Fibroblast of the aortic adventitia (primary cell): ENCODE results near the gene MBNL2. TPM values are rescaled to one million over a fixed set of nuclear protein-coding genes. Genes with fewer than 3 reads are reported as not detected.

Experiments
- DNase-seq: peaks from one replicate; pipeline ENCODE4 v3.0.0-alpha.2; 2010; ENCODE audit warnings: low read depth
- H3K4me3 ChIP-seq: 2 replicates; pipeline ENCODE4 v1.5.1; 2011; ENCODE audit warnings: low read depth, mild to moderate bottlenecking, control low read depth, low read length, moderate library complexity
- CTCF ChIP-seq: IDR thresholded peaks from 2 replicates; pipeline ENCODE4 v1.5.1; 2011; ENCODE audit warnings: mild to moderate bottlenecking, low read length, control low read depth, inconsistent platforms; ENCODE audit not compliant: insufficient read depth
- total RNA-seq: library from RNA; depleted of rRNA; stranded (reverse); fragments of >200 nt; gene quantifications from 2 replicates; pipeline ENCODE4 v1.2.3, GENCODE V29; 2012; ENCODE audit warnings: low replicate concordance

Gene MBNL2
- total RNA-seq, 1 donor: 120 TPM

- no peak overlapping the region for H3K4me3 ChIP-seq
- no peak for TF ChIP-seq CTCF
- DNase-seq: no peak
Measured at GRCh38 chr13:97248243-97248642, 26.1 kb downstream of the MBNL2 start.

- no peak for TF ChIP-seq CTCF
- DNase-seq: no peak
- no peak overlapping the region for H3K4me3 ChIP-seq
Measured at GRCh38 chr13:97249093-97249795, 27.1 kb downstream of the MBNL2 start.

GRCh38 chr13:97249796-97250495 is 27.8 kb downstream of the MBNL2 start:
- TF ChIP-seq CTCF: no peak
- DNase-seq: no peak
- H3K4me3 ChIP-seq: peak overlapping the region; percentile 3

- H3K4me3 ChIP-seq: no peak overlapping the region
- no peak for TF ChIP-seq CTCF
- DNase-seq: peak; percentile 46
Measured at GRCh38 chr13:97250560-97250959, 28.4 kb downstream of the MBNL2 start.

GRCh38 chr13:97252735-97253134 is 30.6 kb downstream of the MBNL2 start:
- DNase-seq: no peak
- no peak for TF ChIP-seq CTCF
- no peak overlapping the region for H3K4me3 ChIP-seq

GRCh38 chr13:97253581-97254293 is 31.6 kb downstream of the MBNL2 start:
- no peak overlapping the region for H3K4me3 ChIP-seq
- DNase-seq: no peak
- TF ChIP-seq CTCF: no peak
